Esophagus muscularis mucosa (tissue), 4 donors: ENCODE results near the gene HIC1.

Source experiments
- EP300 ChIP-seq: sonication (generic); formaldehyde crosslinking; IDR thresholded peaks from one replicate; pipeline ENCODE4 v1.6.1; 2017; ENCODE audit warnings: antibody characterized with exemption
- POLR2A ChIP-seq: fragments of 450-650 bp; IDR thresholded peaks from one replicate; pipeline ENCODE4 v1.6.1; 2017; ENCODE audit warnings: antibody characterized with exemption, moderate library complexity, mild to moderate bottlenecking, low read depth
- POLR2AphosphoS5 ChIP-seq, 2 donors: sonication (generic); formaldehyde crosslinking; IDR thresholded peaks; one replicate each; pipeline ENCODE4 v1.6.1; 2017; ENCODE audit warnings: antibody characterized with exemption in 2 of 2
- TF ChIP-seq, protein P1 (sequence below), 3 experiments: fragments of 200-600 bp in 2 of 3; fragments of 450-650 bp in 1 of 3; sonication (generic) in 2 of 3; IDR thresholded peaks; one replicate each; pipeline ENCODE4 v1.5.1; 2017 to 2019; ENCODE audit warnings: antibody characterized with exemption in 3 of 3, mild to moderate bottlenecking in 2 of 3, moderate library complexity in 1 of 3

GRCh38 chr17:2108170-2108569, 53.3 kb downstream of the HIC1 start:
- TF ChIP-seq, protein P1, sequence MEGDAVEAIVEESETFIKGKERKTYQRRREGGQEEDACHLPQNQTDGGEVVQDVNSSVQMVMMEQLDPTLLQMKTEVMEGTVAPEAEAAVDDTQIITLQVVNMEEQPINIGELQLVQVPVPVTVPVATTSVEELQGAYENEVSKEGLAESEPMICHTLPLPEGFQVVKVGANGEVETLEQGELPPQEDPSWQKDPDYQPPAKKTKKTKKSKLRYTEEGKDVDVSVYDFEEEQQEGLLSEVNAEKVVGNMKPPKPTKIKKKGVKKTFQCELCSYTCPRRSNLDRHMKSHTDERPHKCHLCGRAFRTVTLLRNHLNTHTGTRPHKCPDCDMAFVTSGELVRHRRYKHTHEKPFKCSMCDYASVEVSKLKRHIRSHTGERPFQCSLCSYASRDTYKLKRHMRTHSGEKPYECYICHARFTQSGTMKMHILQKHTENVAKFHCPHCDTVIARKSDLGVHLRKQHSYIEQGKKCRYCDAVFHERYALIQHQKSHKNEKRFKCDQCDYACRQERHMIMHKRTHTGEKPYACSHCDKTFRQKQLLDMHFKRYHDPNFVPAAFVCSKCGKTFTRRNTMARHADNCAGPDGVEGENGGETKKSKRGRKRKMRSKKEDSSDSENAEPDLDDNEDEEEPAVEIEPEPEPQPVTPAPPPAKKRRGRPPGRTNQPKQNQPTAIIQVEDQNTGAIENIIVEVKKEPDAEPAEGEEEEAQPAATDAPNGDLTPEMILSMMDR (IDR thresholded peaks at IDR 0.05): no peak
- TF ChIP-seq POLR2AphosphoS5 (IDR thresholded peaks at IDR 0.05): no peak
- no peak for TF ChIP-seq POLR2A
- no peak for TF ChIP-seq EP300
